ENCODE results near the gene USP9X.
"Not testable (repeated sequence)": the region's sequence is repeated elsewhere in the genome, so short reads cannot be mapped to it uniquely, and the experiment has no call there.

The USP9X gene

DNA sequence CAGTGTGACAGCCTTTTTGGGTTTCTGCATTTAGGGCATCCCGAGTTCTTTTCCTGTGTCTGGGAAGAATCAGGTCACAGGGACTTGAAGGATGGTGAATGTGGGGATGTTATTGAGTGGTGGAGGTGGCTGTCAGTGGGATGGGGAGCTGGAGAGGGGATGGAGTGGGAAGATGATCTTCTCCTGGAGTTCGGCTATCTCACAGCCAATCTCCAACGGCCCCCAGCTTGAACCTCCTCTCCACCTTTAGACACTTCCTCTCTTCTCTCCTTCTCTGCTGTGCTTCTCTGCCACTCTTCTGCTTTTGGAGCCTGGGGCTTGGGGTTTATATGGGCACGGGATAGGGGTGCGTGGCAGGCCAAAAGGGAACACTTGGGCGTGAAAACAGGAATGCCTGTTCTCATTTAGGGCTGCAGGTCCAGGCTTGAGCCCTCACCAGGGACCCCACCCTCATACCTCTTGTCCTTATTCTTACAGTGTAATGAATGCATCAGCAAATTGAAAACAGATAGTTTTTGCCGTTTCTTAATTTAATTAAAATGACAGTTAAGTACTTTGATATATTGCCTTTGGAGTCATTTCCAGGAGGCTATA is 37.5 kb downstream of the USP9X start:
- no peak for DNase-seq (ENCODE audit: low read depth in 2 of 2)

- DNase-seq (ENCODE audit: low read depth in 2 of 2) = no peak
These were observed 42.4 kb downstream of the USP9X start for GRCh38 chrX:41127477-41128192.

GRCh38 chrX:41128955-41129354 is 43.7 kb downstream of the USP9X start:
- DNase-seq (ENCODE audit: low read depth in 2 of 2) = no peak

DNA sequence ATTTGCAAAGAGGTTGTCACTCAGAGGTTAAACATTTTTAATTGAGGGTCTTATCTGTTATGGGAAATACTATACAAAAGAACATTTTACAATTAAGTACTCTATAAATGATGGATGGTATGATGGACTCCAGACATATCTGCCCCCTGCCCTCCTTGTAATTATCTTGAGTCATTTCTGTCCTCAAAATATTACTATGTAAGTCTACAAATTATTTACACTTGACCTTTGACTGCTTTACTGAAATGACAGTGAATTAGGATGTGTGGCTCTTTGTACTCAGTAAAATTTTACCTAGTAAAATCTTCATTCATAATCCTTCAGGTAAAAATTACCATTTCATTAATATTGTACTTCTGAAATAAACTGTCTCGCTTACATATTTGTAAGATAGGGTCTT is 46.5 kb downstream of the USP9X start:
- DNase-seq (ENCODE audit: low read depth in 2 of 2) = no peak

DNA sequence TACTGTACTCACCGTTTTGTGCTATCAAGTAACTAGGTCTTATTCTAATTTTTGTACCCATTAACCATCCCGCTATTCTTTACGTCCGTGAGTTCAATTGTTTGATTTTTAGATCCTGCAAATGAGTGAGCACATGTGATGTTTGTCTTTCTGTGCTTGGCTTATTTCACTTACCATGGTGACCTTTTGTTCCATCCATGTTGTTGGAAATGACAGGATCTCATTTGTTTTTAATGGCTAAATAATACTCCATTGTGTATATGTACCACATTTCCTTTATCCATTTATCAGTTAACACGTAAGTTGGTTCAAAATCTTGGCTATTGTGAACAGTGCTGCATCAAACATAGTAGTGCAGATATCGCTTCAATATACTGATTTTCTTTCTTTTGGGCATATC is 48.3 kb downstream of the USP9X start:
- no peak for DNase-seq (ENCODE audit: low read depth in 2 of 2)

- no peak for DNase-seq (ENCODE audit: low read depth in 2 of 2)
These were observed 52.3 kb downstream of the USP9X start for GRCh38 chrX:41137589-41137988.

DNA sequence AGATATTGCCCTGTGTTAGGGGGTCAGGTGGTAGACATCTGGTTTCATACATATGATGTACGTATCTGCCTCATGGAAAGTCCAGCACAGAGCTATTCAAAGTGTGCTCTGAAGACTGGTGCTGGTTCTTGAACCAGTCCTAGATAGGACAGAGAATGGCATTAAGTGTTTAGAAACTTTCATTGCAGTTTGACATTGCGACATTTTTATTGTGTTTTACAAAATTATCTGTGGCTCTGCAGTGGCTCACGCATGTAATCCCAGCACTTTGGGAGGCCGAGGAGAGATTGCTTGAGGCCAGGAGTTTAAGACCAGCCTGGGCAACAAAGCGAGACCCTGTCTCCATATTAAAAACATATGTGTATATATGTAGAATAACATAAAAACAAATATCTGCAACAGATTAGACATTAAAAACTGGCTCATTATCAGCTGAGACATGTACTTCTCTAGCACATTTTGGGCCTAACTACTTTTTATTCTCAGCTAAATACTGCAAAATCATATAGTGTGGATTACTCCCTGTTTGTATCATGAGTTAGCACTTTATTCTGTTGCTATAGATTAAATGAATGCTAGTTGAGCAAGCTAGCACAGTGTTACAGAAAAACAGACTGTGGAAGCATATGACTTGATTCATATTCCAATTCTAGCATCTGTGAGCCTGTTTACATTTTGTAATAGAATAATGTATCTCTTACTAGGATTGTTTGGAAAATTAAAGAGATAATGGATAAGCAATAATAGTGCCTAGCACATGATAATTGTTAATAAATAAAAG is 57.1 kb downstream of the USP9X start:
- DNase-seq (ENCODE audit: low read depth in 2 of 2) = no peak

DNA sequence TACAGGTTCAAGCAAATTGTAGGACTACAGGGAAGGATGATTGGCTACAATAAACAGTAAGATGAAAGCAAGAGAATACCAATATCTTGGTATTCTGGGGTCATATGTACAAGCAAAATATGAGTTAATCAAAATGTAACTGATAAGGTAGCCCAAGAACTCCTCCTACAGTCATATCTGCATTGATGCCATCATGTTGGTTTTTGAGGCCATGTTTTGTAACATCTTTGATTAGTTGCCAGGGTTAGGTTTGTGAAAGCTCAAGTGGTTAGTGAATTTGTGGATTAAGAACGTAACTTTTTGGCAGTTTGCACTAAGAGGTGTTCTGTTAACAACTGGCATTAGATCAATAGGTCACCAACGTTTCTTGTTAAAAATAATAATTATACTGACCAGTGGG is 59.6 kb downstream of the USP9X start:
- DNase-seq (ENCODE audit: low read depth in 2 of 2) = no peak

GRCh38 chrX:41145920-41146608 is 60.8 kb downstream of the USP9X start:
- no peak for DNase-seq (ENCODE audit: low read depth in 2 of 2)

DNA sequence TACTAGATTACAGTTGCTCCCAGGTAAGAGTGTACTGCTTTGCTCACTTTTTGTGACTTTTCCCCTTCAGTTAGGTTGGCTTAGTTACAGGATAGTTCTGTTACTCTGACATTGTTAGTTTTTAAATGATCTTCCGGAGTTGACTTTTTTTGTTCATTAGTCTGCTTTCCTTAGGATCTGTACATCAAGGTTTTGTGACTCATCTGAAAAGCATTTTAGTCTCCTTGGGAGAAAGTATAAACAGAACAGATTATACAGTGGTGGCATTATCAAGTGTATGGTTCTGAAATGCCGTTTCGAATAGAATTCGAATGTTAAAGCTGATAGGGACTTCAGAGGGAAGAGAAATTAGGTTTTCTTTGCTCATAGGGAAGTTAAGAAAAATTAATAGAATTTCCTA is 63.3 kb downstream of the USP9X start:
- DNase-seq (ENCODE audit: low read depth in 2 of 2) = no peak

DNA sequence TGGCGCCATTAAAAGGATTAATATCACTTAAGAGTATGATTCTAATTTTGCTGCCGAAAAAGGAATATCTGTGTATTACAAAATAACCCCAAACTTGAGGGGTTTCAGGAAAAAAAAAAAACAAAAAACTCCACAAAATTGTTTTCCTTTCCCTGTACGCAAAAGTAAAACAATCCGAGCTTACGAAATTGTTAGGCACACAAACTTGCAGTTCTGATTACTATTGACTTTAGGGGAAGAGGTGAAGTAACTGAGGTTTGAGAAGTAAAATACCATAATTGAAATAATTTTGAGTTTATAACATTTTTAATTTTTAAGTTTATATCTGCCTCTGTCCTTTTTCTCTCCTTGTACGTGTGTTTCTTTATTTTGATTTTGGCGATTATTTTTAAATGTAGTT is 64.8 kb downstream of the USP9X start:
- no peak for DNase-seq (ENCODE audit: low read depth in 2 of 2)

DNA sequence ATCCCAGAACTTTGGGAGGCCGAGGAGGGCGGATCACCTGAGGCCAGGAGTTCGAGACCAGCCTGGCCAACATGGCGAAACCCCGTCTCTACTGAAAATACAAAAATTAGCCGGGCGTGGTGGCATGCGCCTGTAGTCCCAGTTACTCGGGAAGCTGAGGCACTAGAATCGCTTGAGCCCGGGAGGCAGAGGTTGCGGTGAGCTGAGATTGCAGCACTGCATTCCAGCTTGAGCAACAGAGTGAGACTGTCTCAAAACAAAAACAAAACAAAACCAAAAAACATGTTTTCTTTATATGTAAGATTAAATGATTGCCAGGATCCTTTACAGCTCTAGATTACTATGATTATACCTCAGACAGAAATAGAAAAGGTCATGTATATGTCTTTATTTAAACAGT is 66.5 kb downstream of the USP9X start:
- DNase-seq (ENCODE audit: low read depth in 2 of 2) = not testable (repeated sequence)

DNA sequence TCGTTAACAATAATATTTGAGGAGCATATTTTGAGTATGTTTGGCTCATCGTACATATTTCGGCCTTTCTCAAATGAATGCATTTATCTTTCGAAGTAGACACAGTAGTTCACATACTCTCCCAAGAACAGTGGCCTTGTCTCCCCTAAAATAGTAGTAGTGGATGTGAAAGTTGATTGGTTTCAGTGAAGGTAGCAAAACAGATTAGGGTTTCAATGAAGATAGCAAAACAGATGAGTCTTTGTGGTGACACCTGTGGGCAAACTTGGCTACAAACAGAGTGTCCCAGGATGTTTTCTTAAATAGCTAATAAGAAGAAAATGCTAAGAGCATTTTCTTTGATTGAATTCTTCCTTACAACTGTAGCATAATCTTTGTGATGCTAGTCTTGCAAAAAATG is 67.0 kb downstream of the USP9X start:
- DNase-seq (ENCODE audit: low read depth in 2 of 2) = no peak

GRCh38 chrX:41153448-41153847 is 68.2 kb downstream of the USP9X start:
- DNase-seq (ENCODE audit: low read depth in 2 of 2) = no peak

GRCh38 chrX:41153957-41154356 is 68.7 kb downstream of the USP9X start:
- no peak for DNase-seq (ENCODE audit: low read depth in 2 of 2)

DNA sequence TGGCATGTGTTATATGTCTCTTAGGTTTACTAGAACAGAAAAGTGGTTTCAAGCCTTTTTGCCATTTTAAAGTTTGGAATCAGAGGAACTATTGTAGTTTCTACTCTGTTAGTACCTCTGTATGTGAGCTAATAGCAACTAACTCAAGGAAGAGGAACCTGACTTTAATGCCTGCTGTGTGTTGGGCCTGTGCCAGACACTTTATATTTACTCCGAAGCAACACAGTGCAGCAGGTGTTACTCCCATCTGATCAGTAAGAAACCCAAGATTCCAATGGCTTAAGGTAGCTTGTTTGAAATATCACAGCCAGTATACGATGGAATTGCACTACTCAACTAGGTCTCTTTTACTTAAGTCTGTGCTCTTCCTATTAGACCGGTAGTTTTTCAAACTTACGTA is 79.2 kb downstream of the USP9X start:
- DNase-seq (ENCODE audit: low read depth in 2 of 2) = no peak

GRCh38 chrX:41167888-41168287 is 82.6 kb downstream of the USP9X start:
- no peak for DNase-seq (ENCODE audit: low read depth in 2 of 2)

GRCh38 chrX:41176263-41176662 is 91.0 kb downstream of the USP9X start:
- no peak for DNase-seq (ENCODE audit: low read depth in 2 of 2)

DNA sequence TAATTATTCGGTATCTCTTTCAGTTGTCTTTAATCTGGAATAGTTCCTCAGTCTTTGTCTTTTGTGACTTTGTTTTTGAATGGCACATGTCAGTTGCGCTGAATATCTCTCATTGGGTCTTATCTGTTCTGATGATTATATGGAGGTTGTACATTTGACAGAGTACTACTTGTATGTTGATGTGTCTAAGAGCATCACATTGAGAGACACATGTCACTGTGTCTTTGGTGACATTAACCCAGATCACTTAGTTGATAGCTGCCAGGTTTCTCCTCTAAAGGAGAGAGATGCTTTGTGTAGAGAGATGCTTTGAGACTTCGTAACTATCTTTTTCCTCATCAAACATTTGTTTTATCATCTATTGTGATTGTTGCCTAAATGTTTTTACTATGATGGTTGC is 92.1 kb downstream of the USP9X start:
- no peak for DNase-seq (ENCODE audit: low read depth in 2 of 2)

GRCh38 chrX:41178201-41178600 is 93.0 kb downstream of the USP9X start:
- no peak for DNase-seq (ENCODE audit: low read depth in 2 of 2)

DNA sequence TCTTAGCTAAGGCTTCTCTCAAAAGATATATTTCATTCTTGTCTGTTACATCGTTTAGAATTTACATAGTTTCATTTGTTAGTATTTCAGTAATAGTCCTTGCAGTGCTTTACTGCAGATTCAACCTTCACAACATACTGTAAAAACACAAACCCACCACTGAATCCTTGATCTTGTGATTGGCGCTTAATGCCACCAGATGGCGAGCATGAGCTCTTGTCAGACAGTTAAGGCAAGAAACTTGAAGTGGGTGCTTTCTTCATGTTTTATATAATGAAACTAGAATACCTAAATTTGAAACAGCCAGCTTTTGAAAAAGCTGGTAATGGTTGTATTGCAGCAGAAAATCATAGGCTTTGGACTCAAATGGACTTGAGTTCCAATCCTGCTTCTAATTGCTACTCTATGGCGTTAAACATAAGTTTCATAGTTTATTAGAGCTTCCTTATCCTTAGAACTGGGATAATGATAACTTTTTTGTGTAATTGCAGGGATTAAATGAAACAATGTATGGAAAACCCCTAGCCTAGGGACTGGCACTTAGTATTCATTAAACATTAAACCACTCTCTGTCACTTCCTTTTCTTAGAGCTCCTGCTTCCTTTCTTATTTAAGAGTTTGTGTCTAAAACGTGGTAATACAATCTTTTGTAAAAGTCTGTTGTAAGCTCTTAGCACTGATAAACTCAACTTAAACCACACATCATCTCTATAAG is 95.1 kb downstream of the USP9X start:
- peak; percentile 13 to 19 for DNase-seq (ENCODE audit: low read depth in 2 of 2)

- no peak for DNase-seq (ENCODE audit: low read depth in 2 of 2)
These were observed 99.1 kb downstream of the USP9X start for GRCh38 chrX:41184312-41184711.
